ENCODE data around the gene WWC2. TPM values are rescaled to one million over a fixed set of nuclear protein-coding genes. Genes with fewer than 3 reads are reported as not detected.

Gene WWC2
- total RNA-seq, 2 donors from 2014 or later: 4.3 to 6.8 TPM

- intact Hi-C loops (cut with DNase I): no loop called here
- no peak overlapping the region for H3K27ac ChIP-seq
- H3K4me3 ChIP-seq: no peak overlapping the region
- H3K9me3 ChIP-seq: no peaks in the 10 kb centered on the region
- no peak for DNase-seq
- peaks cover 33% of the 10 kb centered on the region for H3K27me3 ChIP-seq
- no peaks in the 10 kb centered on the region for H3K36me3 ChIP-seq
- peaks cover 6% of the 10 kb centered on the region for H3K4me1 ChIP-seq
- TF ChIP-seq, protein P1, sequence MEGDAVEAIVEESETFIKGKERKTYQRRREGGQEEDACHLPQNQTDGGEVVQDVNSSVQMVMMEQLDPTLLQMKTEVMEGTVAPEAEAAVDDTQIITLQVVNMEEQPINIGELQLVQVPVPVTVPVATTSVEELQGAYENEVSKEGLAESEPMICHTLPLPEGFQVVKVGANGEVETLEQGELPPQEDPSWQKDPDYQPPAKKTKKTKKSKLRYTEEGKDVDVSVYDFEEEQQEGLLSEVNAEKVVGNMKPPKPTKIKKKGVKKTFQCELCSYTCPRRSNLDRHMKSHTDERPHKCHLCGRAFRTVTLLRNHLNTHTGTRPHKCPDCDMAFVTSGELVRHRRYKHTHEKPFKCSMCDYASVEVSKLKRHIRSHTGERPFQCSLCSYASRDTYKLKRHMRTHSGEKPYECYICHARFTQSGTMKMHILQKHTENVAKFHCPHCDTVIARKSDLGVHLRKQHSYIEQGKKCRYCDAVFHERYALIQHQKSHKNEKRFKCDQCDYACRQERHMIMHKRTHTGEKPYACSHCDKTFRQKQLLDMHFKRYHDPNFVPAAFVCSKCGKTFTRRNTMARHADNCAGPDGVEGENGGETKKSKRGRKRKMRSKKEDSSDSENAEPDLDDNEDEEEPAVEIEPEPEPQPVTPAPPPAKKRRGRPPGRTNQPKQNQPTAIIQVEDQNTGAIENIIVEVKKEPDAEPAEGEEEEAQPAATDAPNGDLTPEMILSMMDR (IDR thresholded peaks at IDR 0.05): no peak
- H3K9ac ChIP-seq (ENCODE audit: low read depth in 2 of 2, low read length in 2 of 2): no peak overlapping the region
Observed at GRCh38 chr4:183100827-183101226, 1.8 kb downstream of the WWC2 start.

GRCh38 chr4:183101956-183102480 is 3.0 kb downstream of the WWC2 start:
- H3K27ac ChIP-seq: no peak overlapping the region
- H3K4me1 ChIP-seq: peaks cover 6% of the 10 kb centered on the region
- intact Hi-C loops (cut with DNase I): no loop called here
- TF ChIP-seq, protein P1 (IDR thresholded peaks at IDR 0.05): no peak
- no peak overlapping the region for H3K4me3 ChIP-seq
- no peaks in the 10 kb centered on the region for H3K9me3 ChIP-seq
- H3K36me3 ChIP-seq: no peaks in the 10 kb centered on the region
- DNase-seq: no peak
- H3K27me3 ChIP-seq: peaks cover 27% of the 10 kb centered on the region
- H3K9ac ChIP-seq (ENCODE audit: low read depth in 2 of 2, low read length in 2 of 2): no peak overlapping the region

DNA sequence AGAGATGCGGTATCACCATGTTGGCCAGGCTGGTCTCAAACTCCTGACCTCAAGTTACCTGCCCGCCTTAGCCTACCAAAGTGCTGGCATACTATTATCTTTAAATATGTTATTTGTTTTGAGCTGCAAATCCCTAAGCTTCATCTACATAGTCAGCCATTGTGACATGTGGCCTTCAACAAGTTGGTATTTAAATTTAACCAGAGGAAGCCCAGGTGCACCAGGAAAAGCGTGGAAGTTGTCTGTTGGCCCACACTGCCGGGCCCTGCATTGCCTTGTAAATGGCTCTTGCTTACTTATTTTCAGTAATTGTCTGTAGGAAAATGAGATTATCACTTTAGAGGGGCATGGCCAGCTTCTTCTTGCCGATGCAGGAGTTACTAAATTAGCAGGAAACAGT is 6.0 kb downstream of the WWC2 start:
- Histone ChIP-seq H3K4me3 (no peak overlapping the region), H3K27ac (no peak overlapping the region), H3K36me3 (no peaks in the 10 kb centered on the region), H3K9me3 (no peaks in the 10 kb centered on the region), H3K27me3 (peaks cover 3% of the 10 kb centered on the region), H3K9ac (ENCODE audit: low read depth in 2 of 2, low read length in 2 of 2) (no peak overlapping the region), H3K4me1 (peaks cover 6% of the 10 kb centered on the region)
- TF ChIP-seq, protein P1 (IDR thresholded peaks at IDR 0.05): no peak
- intact Hi-C loops (cut with DNase I): no loop called here
- DNase-seq: no peak

- intact Hi-C loops (cut with DNase I): no loop called here
- Histone ChIP-seq H3K27me3 (no peaks in the 10 kb centered on the region), H3K9ac (ENCODE audit: low read depth in 2 of 2, low read length in 2 of 2) (no peak overlapping the region), H3K9me3 (no peaks in the 10 kb centered on the region), H3K4me1 (no peaks in the 10 kb centered on the region), H3K36me3 (no peaks in the 10 kb centered on the region), H3K4me3 (no peak overlapping the region), H3K27ac (no peak overlapping the region)
- TF ChIP-seq, protein P1 (IDR thresholded peaks at IDR 0.05): no peak
- no peak for DNase-seq
Observed at GRCh38 chr4:183106839-183107238, 7.8 kb downstream of the WWC2 start.

- Histone ChIP-seq H3K27me3 (no peaks in the 10 kb centered on the region), H3K27ac (no peak overlapping the region), H3K4me3 (no peak overlapping the region), H3K36me3 (no peaks in the 10 kb centered on the region), H3K4me1 (no peaks in the 10 kb centered on the region), H3K9ac (ENCODE audit: low read depth in 2 of 2, low read length in 2 of 2) (no peak overlapping the region), H3K9me3 (no peaks in the 10 kb centered on the region)
- DNase-seq: no peak
- intact Hi-C loops (cut with DNase I): no loop called here
- TF ChIP-seq, protein P1 (IDR thresholded peaks at IDR 0.05): no peak
Observed at GRCh38 chr4:183107891-183108459, 8.9 kb downstream of the WWC2 start.

All from colonic mucosa (tissue), 4 donors.